ENCODE data around the gene ZNF106. TPM values are rescaled to one million over a fixed set of nuclear protein-coding genes. Genes with fewer than 3 reads are reported as not detected.

The ZNF106 gene
- total and polyA plus RNA-seq, 12 donors, result 5.8 to 77.7 (median 58.4) TPM

DNA sequence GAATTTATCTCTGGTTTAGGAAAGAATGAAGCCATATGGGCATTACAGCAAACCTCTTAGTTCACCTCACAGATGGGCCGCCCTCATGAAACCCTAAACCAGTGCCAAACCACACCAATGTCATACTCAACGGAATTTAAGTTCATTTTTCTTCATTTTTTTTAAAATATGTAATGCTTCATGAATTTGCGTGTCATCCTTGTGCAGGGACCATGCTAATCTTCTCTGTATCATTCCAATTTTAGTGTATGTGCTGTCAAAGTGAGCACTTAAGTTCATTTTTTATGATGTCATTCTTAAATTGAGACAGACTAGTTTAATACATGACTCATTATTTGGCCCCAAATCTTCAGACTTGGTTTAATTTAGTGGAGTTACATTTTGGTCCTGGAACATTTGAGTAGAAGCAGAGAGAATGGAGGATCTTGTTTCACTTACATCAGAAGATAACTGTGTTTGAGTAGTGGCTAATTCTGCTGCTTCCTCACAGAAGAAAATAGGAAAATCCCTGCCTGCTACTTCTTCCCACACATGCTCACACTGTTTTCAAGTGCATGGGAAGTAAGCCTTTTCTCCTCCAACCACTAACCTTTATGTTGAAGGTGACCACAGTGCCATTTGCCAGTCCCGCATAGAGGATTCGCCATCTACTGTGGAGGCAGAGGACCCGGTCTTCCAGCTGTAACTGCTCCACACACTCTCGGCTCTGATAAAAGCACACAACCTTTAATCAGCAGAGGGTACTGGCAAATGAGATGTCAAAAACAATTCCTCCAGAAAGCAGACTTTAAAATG, 63.3 kb downstream of the ZNF106 start:
- no peak overlapping the region for H3K4me3 ChIP-seq
- DNase-seq, result no peak
- H3K9me3 ChIP-seq (replicated peaks in 1 of 3), result no peaks in the 10 kb centered on the region
- H3K36me3 ChIP-seq (replicated peaks in 1 of 2), result peaks cover 0 to 78% of the 10 kb centered on the region in 2 donors
- WGBS, 4 donors, result 91 to 93% (median 92%) methylated on average over 7 of the region's 7 CpGs
- intact Hi-C loops (cut with DNase I), result no loop called here
- no peak overlapping the region for H3K27ac ChIP-seq
- no peak for TF ChIP-seq CTCF (IDR thresholded peaks at IDR 0.05)
- no peak for TF ChIP-seq POLR2A (IDR thresholded peaks at IDR 0.05)
- no peaks in the 10 kb centered on the region for H3K27me3 ChIP-seq
- no peaks in the 10 kb centered on the region for H3K4me1 ChIP-seq (replicated peaks in 1 of 2)

DNA sequence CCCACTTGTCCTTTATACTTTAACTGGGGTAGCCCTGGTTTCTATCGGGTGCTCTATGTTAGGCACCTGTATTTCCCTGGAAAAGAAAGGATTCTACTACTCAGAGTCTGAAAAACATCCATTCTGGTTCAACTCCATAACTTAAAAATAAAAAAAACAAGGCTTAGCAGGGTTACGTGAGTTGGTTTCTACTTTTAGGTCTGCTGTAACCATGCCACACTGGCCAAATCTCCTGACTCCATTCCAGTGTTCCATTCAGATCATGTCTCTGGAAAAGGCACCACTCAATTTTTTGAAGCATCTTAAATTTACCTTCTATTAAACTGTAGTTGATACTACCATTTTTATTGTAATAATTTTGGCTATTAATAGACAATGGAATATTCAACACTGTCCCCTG, 69.6 kb downstream of the ZNF106 start:
- intact Hi-C loops (cut with DNase I), result no loop called here
- Histone ChIP-seq H3K4me1 (replicated peaks in 1 of 2) (no peaks in the 10 kb centered on the region), H3K4me3 (no peak overlapping the region), H3K9me3 (replicated peaks in 1 of 3) (no peaks in the 10 kb centered on the region), H3K36me3 (replicated peaks in 1 of 2) (peaks cover 0 to 92% of the 10 kb centered on the region in 2 donors), H3K27me3 (no peaks in the 10 kb centered on the region), H3K27ac (no peak overlapping the region)
- no peak for DNase-seq
- TF ChIP-seq CTCF (IDR thresholded peaks at IDR 0.05), result no peak
- WGBS, 4 donors, result 88 to 95% (median 92%) methylated on average over 2 of the region's 2 CpGs

GRCh38 chr15:42419369-42419768, 71.6 kb downstream of the ZNF106 start:
- no peak overlapping the region for H3K27ac ChIP-seq
- peaks cover 0 to 92% of the 10 kb centered on the region in 2 donors for H3K36me3 ChIP-seq (replicated peaks in 1 of 2)
- 84 to 89% (median 86%) methylated on average over 7 of the region's 7 CpGs for WGBS, 4 donors
- no peak for TF ChIP-seq POLR2A (IDR thresholded peaks at IDR 0.05)
- TF ChIP-seq CTCF (IDR thresholded peaks at IDR 0.05), result no peak
- H3K27me3 ChIP-seq, result no peaks in the 10 kb centered on the region
- intact Hi-C loops (cut with DNase I), result no loop called here
- H3K9me3 ChIP-seq (replicated peaks in 1 of 3), result no peaks in the 10 kb centered on the region
- DNase-seq, result no peak
- H3K4me3 ChIP-seq, result no peak overlapping the region
- no peaks in the 10 kb centered on the region for H3K4me1 ChIP-seq (replicated peaks in 1 of 2)

- intact Hi-C loops (cut with DNase I), result no loop called here
Observed at GRCh38 chr15:42413920-42414319, 77.0 kb downstream of the ZNF106 start.

More at GRCh38 chr15:42413920-42414319, 77.0 kb downstream of the ZNF106 start:
- Histone ChIP-seq H3K27ac (no peak overlapping the region), H3K9me3 (replicated peaks in 1 of 3) (no peaks in the 10 kb centered on the region), H3K27me3 (no peaks in the 10 kb centered on the region), H3K4me3 (no peak overlapping the region), H3K4me1 (replicated peaks in 1 of 2) (no peaks in the 10 kb centered on the region), H3K36me3 (replicated peaks in 1 of 2) (peaks cover 0 to 61% of the 10 kb centered on the region in 2 donors)
- TF ChIP-seq CTCF (IDR thresholded peaks at IDR 0.05) (no peak), POLR2A (IDR thresholded peaks at IDR 0.05) (no peak)
- 55 to 63% (median 58%) methylated on average over 2 of the region's 2 CpGs for whole genome bisulfite sequencing, 4 donors
- no peak for DNase-seq

All from adrenal gland (tissue), 12 donors.